T-helper 17 cell (primary cell): ENCODE data around the gene RAB11FIP4. TPM values are rescaled to one million over a fixed set of nuclear protein-coding genes. Genes with fewer than 3 reads are reported as not detected.

Experiments used
- ATAC-seq: fragments of 150-1000 bp; cut with Tn5 transposase; 2 replicates; pipeline ENCODE4 v1.10.0; 2021; ENCODE audit warnings: mild to moderate bottlenecking, moderate library complexity
- DNase-seq, 3 donors: peaks; one replicate each; pipeline versions ENCODE4 v3.0.0 to v3.0.0-alpha.2; 2020 to 2021
- H3K9me3 ChIP-seq: one replicate; pipeline ENCODE4 v1.7.0; 2013; ENCODE audit warnings: low read length, mild to moderate bottlenecking; ENCODE audit not compliant: control insufficient read depth, poor library complexity, severe bottlenecking
- H3K27ac Mint-ChIP-seq: one replicate; pipeline ENCODE4 v1.8.0; 2022; ENCODE audit warnings: mild to moderate bottlenecking, moderate library complexity, mixed read lengths
- H3K27me3 Mint-ChIP-seq: one replicate; pipeline ENCODE4 v1.8.0; 2022; ENCODE audit warnings: mixed read lengths
- H3K36me3 Mint-ChIP-seq: one replicate; pipeline ENCODE4 v1.8.0; 2022; ENCODE audit warnings: low read depth, mixed read lengths
- H3K4me1 Mint-ChIP-seq: one replicate; pipeline ENCODE4 v1.8.0; 2022; ENCODE audit warnings: mild to moderate bottlenecking, mixed read lengths
- H3K4me3 Mint-ChIP-seq: one replicate; pipeline ENCODE4 v1.8.0; 2022; ENCODE audit warnings: mild to moderate bottlenecking, moderate library complexity, mixed read lengths
- total RNA-seq, 4 donors: library from RNA in 2 of 4; stranded (reverse) in 2 of 4; gene quantifications; one replicate each; pipeline ENCODE4 v1.2.3 and lab custom pipeline; 2022 to 2026

The RAB11FIP4 gene
- total RNA-seq, 2 donors from 2014 or later = 47.4 to 61.9 TPM

- Mint-ChIP-seq H3K4me3 (no peak overlapping the region), H3K4me1 (peaks cover 6% of the 10 kb centered on the region), H3K27me3 (peaks cover 9% of the 10 kb centered on the region), H3K27ac (no peak overlapping the region), H3K36me3 (no peaks in the 10 kb centered on the region)
- H3K9me3 ChIP-seq = no peaks in the 10 kb centered on the region
- ATAC-seq (no peak), DNase-seq (no peak)
Observed at GRCh38 chr17:31581491-31581890, 190.0 kb downstream of the RAB11FIP4 start.

- Mint-ChIP-seq H3K27ac (no peak overlapping the region), H3K36me3 (no peaks in the 10 kb centered on the region)
- no peak for DNase-seq
Observed at GRCh38 chr17:31582151-31582907, 190.9 kb downstream of the RAB11FIP4 start.

GRCh38 chr17:31583772-31584356, 192.4 kb downstream of the RAB11FIP4 start:
- ATAC-seq = no peak
- H3K4me3 Mint-ChIP-seq = no peak overlapping the region
- peaks cover 6% of the 10 kb centered on the region for H3K4me1 Mint-ChIP-seq
- peaks cover 4% of the 10 kb centered on the region for H3K27me3 Mint-ChIP-seq
- no peak overlapping the region for H3K27ac Mint-ChIP-seq
- no peaks in the 10 kb centered on the region for H3K36me3 Mint-ChIP-seq
- no peak for DNase-seq
- no peaks in the 10 kb centered on the region for H3K9me3 ChIP-seq

More at GRCh38 chr17:31582151-31582907, 190.9 kb downstream of the RAB11FIP4 start:
- no peak for ATAC-seq
- no peaks in the 10 kb centered on the region for H3K9me3 ChIP-seq
- Mint-ChIP-seq H3K4me1 (peaks cover 6% of the 10 kb centered on the region), H3K27me3 (peaks cover 9% of the 10 kb centered on the region), H3K4me3 (peak overlapping the region; percentile 21)

GRCh38 chr17:31584438-31585279, 193.2 kb downstream of the RAB11FIP4 start:
- no peak overlapping the region for H3K27ac Mint-ChIP-seq
- no peak overlapping the region for H3K4me3 Mint-ChIP-seq
- peaks cover 6% of the 10 kb centered on the region for H3K4me1 Mint-ChIP-seq
- no peaks in the 10 kb centered on the region for H3K9me3 ChIP-seq
- DNase-seq (no peak), ATAC-seq (no peak)
- no peaks in the 10 kb centered on the region for H3K36me3 Mint-ChIP-seq
- peaks cover 4% of the 10 kb centered on the region for H3K27me3 Mint-ChIP-seq

- Mint-ChIP-seq H3K4me1 (peaks cover 6% of the 10 kb centered on the region), H3K27me3 (peaks cover 4% of the 10 kb centered on the region), H3K27ac (no peak overlapping the region), H3K4me3 (no peak overlapping the region), H3K36me3 (no peaks in the 10 kb centered on the region)
- no peak for DNase-seq
- H3K9me3 ChIP-seq = no peaks in the 10 kb centered on the region
- ATAC-seq = no peak
Observed at GRCh38 chr17:31585280-31585630, 193.8 kb downstream of the RAB11FIP4 start.

GRCh38 chr17:31586946-31587345, 195.5 kb downstream of the RAB11FIP4 start:
- Mint-ChIP-seq H3K27ac (no peak overlapping the region), H3K4me1 (peaks cover 6% of the 10 kb centered on the region), H3K27me3 (peaks cover 3% of the 10 kb centered on the region), H3K4me3 (no peak overlapping the region), H3K36me3 (no peaks in the 10 kb centered on the region)
- no peaks in the 10 kb centered on the region for H3K9me3 ChIP-seq
- DNase-seq = no peak
- no peak for ATAC-seq

GRCh38 chr17:31587462-31587861, 196.0 kb downstream of the RAB11FIP4 start:
- DNase-seq (no peak), ATAC-seq (no peak)
- peaks cover 1% of the 10 kb centered on the region for H3K4me1 Mint-ChIP-seq
- no peaks in the 10 kb centered on the region for H3K36me3 Mint-ChIP-seq
- no peak overlapping the region for H3K4me3 Mint-ChIP-seq
- H3K27ac Mint-ChIP-seq = no peak overlapping the region
- no peaks in the 10 kb centered on the region for H3K9me3 ChIP-seq
- no peaks in the 10 kb centered on the region for H3K27me3 Mint-ChIP-seq

Other genes starting within 250 kb of the RAB11FIP4 start
- under 1 TPM; 0.60 to 0.65 TPM for gene OMG, start 94.4 kb upstream of the RAB11FIP4 start, total RNA-seq
- gene EVI2B, start 77.6 kb upstream of the RAB11FIP4 start, total RNA-seq = 100 to 1,000 TPM; 106 TPM
- gene EVI2A, start 70.1 kb upstream of the RAB11FIP4 start, total RNA-seq = 10 to 100 TPM; 34.5 to 41.5 TPM